Parathyroid adenoma (tissue), 2 donors: ENCODE results near the gene TEAD1.

Source experiments
- H2AFZ ChIP-seq: fragments of 300-600 bp; sonication (generic); one replicate; pipeline ENCODE4 v1.7.0; 2017; ENCODE audit warnings: antibody characterized with exemption, mild to moderate bottlenecking
- H3K27ac ChIP-seq: fragments of 300-600 bp; sonication (generic); one replicate; pipeline ENCODE4 v1.7.0; 2017
- H3K27me3 ChIP-seq: fragments of 300-600 bp; sonication (generic); one replicate; pipeline ENCODE4 v1.7.0; 2017; ENCODE audit warnings: low read length; ENCODE audit not compliant: control insufficient read depth, insufficient read depth
- H3K36me3 ChIP-seq: fragments of 300-600 bp; sonication (generic); one replicate; pipeline ENCODE4 v1.7.0; 2017; ENCODE audit warnings: low read length; ENCODE audit not compliant: control insufficient read depth, insufficient read depth
- H3K4me1 ChIP-seq: fragments of 300-600 bp; sonication (generic); one replicate; pipeline ENCODE4 v1.7.0; 2017; ENCODE audit warnings: control low read depth
- H3K4me2 ChIP-seq: fragments of 300-600 bp; sonication (generic); one replicate; pipeline ENCODE4 v1.7.0; 2017; ENCODE audit warnings: low read length
- H3K4me3 ChIP-seq: fragments of 300-600 bp; sonication (generic); one replicate; pipeline ENCODE4 v1.7.0; 2017; ENCODE audit warnings: low read depth, low read length
- H3K79me2 ChIP-seq: fragments of 300-600 bp; sonication (generic); one replicate; pipeline ENCODE4 v1.7.0; 2017; ENCODE audit warnings: control low read depth
- H3K9ac ChIP-seq: fragments of 300-600 bp; sonication (generic); one replicate; pipeline ENCODE4 v1.7.0; 2017; ENCODE audit warnings: mild to moderate bottlenecking
- H3K9me3 ChIP-seq: fragments of 300-600 bp; sonication (generic); one replicate; pipeline ENCODE4 v1.7.0; 2017; ENCODE audit warnings: low read length; ENCODE audit not compliant: control insufficient read depth
- CTCF ChIP-seq: fragments of 300-600 bp; sonication (generic); IDR thresholded peaks from one replicate; pipeline ENCODE4 v1.7.0; 2017; ENCODE audit warnings: antibody characterized with exemption, mild to moderate bottlenecking
- donor health status: primary hyperparathyroidism.

The TEAD1 gene

GRCh38 chr11:12949453-12949852, 275.2 kb downstream of the TEAD1 start:
- Histone ChIP-seq H3K27me3 (no peaks in the 10 kb centered on the region), H2AFZ (no peak overlapping the region)

GRCh38 chr11:12950670-12951069, 276.4 kb downstream of the TEAD1 start:
- Histone ChIP-seq H3K9ac (no peak overlapping the region), H2AFZ (no peak overlapping the region), H3K9me3 (no peaks in the 10 kb centered on the region), H3K36me3 (no peaks in the 10 kb centered on the region), H3K27me3 (no peaks in the 10 kb centered on the region), H3K4me3 (no peak overlapping the region), H3K79me2 (no peaks in the 10 kb centered on the region), H3K27ac (no peak overlapping the region), H3K4me1 (no peaks in the 10 kb centered on the region), H3K4me2 (no peak overlapping the region)
- no peak for TF ChIP-seq CTCF

More at GRCh38 chr11:12949453-12949852, 275.2 kb downstream of the TEAD1 start:
- Histone ChIP-seq H3K4me1 (no peaks in the 10 kb centered on the region), H3K4me3 (no peak overlapping the region), H3K9ac (no peak overlapping the region), H3K36me3 (no peaks in the 10 kb centered on the region), H3K9me3 (no peaks in the 10 kb centered on the region), H3K4me2 (no peak overlapping the region), H3K27ac (no peak overlapping the region), H3K79me2 (no peaks in the 10 kb centered on the region)
- no peak for TF ChIP-seq CTCF

- TF ChIP-seq CTCF, result no peak
- no peak overlapping the region for H3K9ac ChIP-seq
- H2AFZ ChIP-seq, result no peak overlapping the region
- H3K36me3 ChIP-seq, result no peaks in the 10 kb centered on the region
- no peaks in the 10 kb centered on the region for H3K27me3 ChIP-seq
- no peak overlapping the region for H3K4me2 ChIP-seq
- no peak overlapping the region for H3K4me3 ChIP-seq
- no peaks in the 10 kb centered on the region for H3K79me2 ChIP-seq
- no peaks in the 10 kb centered on the region for H3K9me3 ChIP-seq
- no peak overlapping the region for H3K27ac ChIP-seq
- no peaks in the 10 kb centered on the region for H3K4me1 ChIP-seq
These were observed 277.2 kb downstream of the TEAD1 start for GRCh38 chr11:12951376-12951775.

- no peaks in the 10 kb centered on the region for H3K9me3 ChIP-seq
- no peak overlapping the region for H3K4me2 ChIP-seq
- no peaks in the 10 kb centered on the region for H3K27me3 ChIP-seq
- H3K79me2 ChIP-seq, result no peaks in the 10 kb centered on the region
- H3K36me3 ChIP-seq, result no peaks in the 10 kb centered on the region
- H3K27ac ChIP-seq, result no peak overlapping the region
- no peak for TF ChIP-seq CTCF
- no peak overlapping the region for H2AFZ ChIP-seq
- H3K9ac ChIP-seq, result no peak overlapping the region
- no peaks in the 10 kb centered on the region for H3K4me1 ChIP-seq
- no peak overlapping the region for H3K4me3 ChIP-seq
These were observed 277.9 kb downstream of the TEAD1 start for GRCh38 chr11:12952094-12952493.

- no peak overlapping the region for H3K4me2 ChIP-seq
- no peaks in the 10 kb centered on the region for H3K27me3 ChIP-seq
- H3K27ac ChIP-seq, result no peak overlapping the region
- H3K4me3 ChIP-seq, result no peak overlapping the region
- no peak for TF ChIP-seq CTCF
- no peak overlapping the region for H2AFZ ChIP-seq
- H3K9me3 ChIP-seq, result no peaks in the 10 kb centered on the region
- no peaks in the 10 kb centered on the region for H3K4me1 ChIP-seq
- H3K36me3 ChIP-seq, result no peaks in the 10 kb centered on the region
- H3K9ac ChIP-seq, result no peak overlapping the region
- no peaks in the 10 kb centered on the region for H3K79me2 ChIP-seq
These were observed 284.8 kb downstream of the TEAD1 start for GRCh38 chr11:12958986-12959385.
